A549 (cell line): Measurements from ENCODE around the gene CSRNP2. TPM values are rescaled to one million over a fixed set of nuclear protein-coding genes. Genes with fewer than 3 reads are reported as not detected.

ENCODE experiments used
- ATAC-seq, 2 experiments: fragments of 200-7000 bp in 1 of 2; fragments of >200 bp in 1 of 2; cut with Nextera tagmentation in 1 of 2; cut with Tn5 transposase in 1 of 2; 3 replicates each; pipeline versions ENCODE4 v1.8.0 to v1.9.1; 2018 to 2020; ENCODE audit warnings: mild to moderate bottlenecking in 1 of 2, moderate library complexity in 1 of 2
- CTCF ChIA-PET: fragments of 300-600 bp; sonication (Branson Sonifier 250); formaldehyde crosslinking; extraction: SDS; loops from one replicate; lab custom pipeline; 2021; ENCODE audit warnings: antibody characterized with exemption, inconsistent platforms; lab: Yijun Ruan, JAX
- POLR2A ChIA-PET: fragments of 350-600 bp; formaldehyde crosslinking; extraction: SDS; loops from one replicate; lab custom pipeline; 2021; ENCODE audit warnings: antibody characterized with exemption, inconsistent platforms; lab: Yijun Ruan, JAX
- DNase-seq, 2 experiments: peaks; one replicate each; pipeline versions ENCODE4 v3.0.0 to v3.0.0-alpha.2; 2011 to 2016; ENCODE audit warnings: low read depth in 1 of 2, low spot score in 1 of 2
- FAIRE-seq: peaks from 2 replicates; lab custom pipeline; 2011; peaks lifted over from hg19 to GRCh38; lab: Jason Lieb, UNC
- H3K27ac ChIP-seq, 2 experiments: fragments of >200 bp; sonication (Bioruptor Twin); formaldehyde crosslinking; 3 replicates each; pipeline ENCODE4 v1.5.1; 2016 to 2017
- H3K4me1 ChIP-seq: fragments of >200 bp; sonication (Bioruptor Twin); formaldehyde crosslinking; 3 replicates; pipeline ENCODE4 v1.6.1; 2016
- H3K4me2 ChIP-seq: fragments of >200 bp; sonication (Bioruptor Twin); formaldehyde crosslinking; 3 replicates; pipeline ENCODE4 v1.6.1; 2016
- H3K4me3 ChIP-seq: fragments of >200 bp; sonication (Bioruptor Twin); formaldehyde crosslinking; 3 replicates; pipeline ENCODE4 v1.5.1; 2016
- H3K9me3 ChIP-seq: fragments of >200 bp; sonication (Bioruptor Twin); formaldehyde crosslinking; 3 replicates; pipeline ENCODE4 v1.6.1; 2016
- BHLHE40 ChIP-seq: IDR thresholded peaks from 2 replicates; pipeline ENCODE4 v1.6.1; 2012; ENCODE audit warnings: low read depth, low read length, inconsistent platforms
- CBX2 ChIP-seq: fragments of 200-600 bp; sonication (generic); IDR thresholded peaks from 2 replicates; pipeline ENCODE4 v1.6.1; 2016; ENCODE audit warnings: low read depth, mild to moderate bottlenecking, borderline replicate concordance
- CEBPB ChIP-seq, 2 experiments: fragments of >200 bp in 1 of 2; sonication (Bioruptor Twin) in 1 of 2; formaldehyde crosslinking in 1 of 2; IDR thresholded peaks; 2 replicates each; pipeline ENCODE4 v1.6.1; 2012 to 2016
- CHD2 ChIP-seq: fragments of 150-350 bp; IDR thresholded peaks from 2 replicates; pipeline ENCODE4 v1.6.1; 2014; ENCODE audit warnings: low read length; ENCODE audit not compliant: partially characterized antibody
- ESRRA ChIP-seq: fragments of 150-350 bp; IDR thresholded peaks from 2 replicates; pipeline ENCODE4 v1.6.1; 2014; ENCODE audit warnings: mild to moderate bottlenecking, low read length, borderline replicate concordance
- FOXS1 ChIP-seq: fragments of 250-450 bp; sonication (Bioruptor Pico); IDR thresholded peaks from 2 replicates; pipeline ENCODE4 v1.5.0; 2020; ENCODE audit warnings: mild to moderate bottlenecking, moderate library complexity
- HEYL ChIP-seq: fragments of 250-450 bp; sonication (Bioruptor Pico); IDR thresholded peaks from 2 replicates; pipeline ENCODE4 v1.8.0; 2021; ENCODE audit warnings: mild to moderate bottlenecking, moderate library complexity
- HOXB5 ChIP-seq: fragments of 250-450 bp; sonication (Bioruptor Pico); IDR thresholded peaks from 2 replicates; pipeline ENCODE4 v1.5.0; 2020; ENCODE audit warnings: mild to moderate bottlenecking, moderate library complexity
- JUN ChIP-seq, 2 experiments: fragments of >200 bp; sonication (Bioruptor Twin); formaldehyde crosslinking; IDR thresholded peaks; 2 replicates in 1 of 2; 3 replicates in 1 of 2; pipeline ENCODE4 v1.6.1; 2016 to 2017
- JUNB ChIP-seq: fragments of >200 bp; sonication (Bioruptor Twin); formaldehyde crosslinking; IDR thresholded peaks from 2 replicates; pipeline ENCODE4 v1.6.1; 2016
- KDM1A ChIP-seq: fragments of 200-600 bp; sonication (generic); IDR thresholded peaks from 2 replicates; pipeline ENCODE4 v1.6.1; 2016; ENCODE audit warnings: low read depth, mild to moderate bottlenecking
- KDM5A ChIP-seq: fragments of 200-600 bp; sonication (generic); IDR thresholded peaks from 2 replicates; pipeline ENCODE4 v1.6.1; 2016; ENCODE audit warnings: antibody characterized with exemption, mild to moderate bottlenecking
- MAZ ChIP-seq: fragments of 150-350 bp; IDR thresholded peaks from 2 replicates; pipeline ENCODE4 v1.6.1; 2014; ENCODE audit warnings: antibody characterized with exemption, low read depth, low read length, borderline replicate concordance
- NFE2L2 ChIP-seq: fragments of 150-350 bp; conservative IDR thresholded peaks from 2 replicates; pipeline ENCODE4 v1.6.1; 2014; ENCODE audit warnings: low read length
- NR3C1 ChIP-seq: fragments of >200 bp; sonication (Bioruptor Twin); formaldehyde crosslinking; IDR thresholded peaks from 3 replicates; pipeline ENCODE4 v1.6.1; 2017
- POLR2A ChIP-seq: IDR thresholded peaks from 2 replicates; pipeline ENCODE4 v1.6.1; 2012; ENCODE audit warnings: mild to moderate bottlenecking, low read length
- RAD21 ChIP-seq, 2 experiments: fragments of >200 bp in 1 of 2; sonication (Bioruptor Twin) in 1 of 2; formaldehyde crosslinking in 1 of 2; IDR thresholded peaks in 1 of 2; conservative IDR thresholded peaks in 1 of 2; 2 replicates in 1 of 2; 3 replicates in 1 of 2; pipeline ENCODE4 v1.6.1; 2012 to 2018; ENCODE audit warnings: inconsistent platforms in 1 of 2
- RARB ChIP-seq: fragments of 250-450 bp; sonication (Bioruptor Pico); IDR thresholded peaks from 2 replicates; pipeline ENCODE4 v1.8.0; 2021; ENCODE audit warnings: mild to moderate bottlenecking, moderate library complexity
- RCOR1 ChIP-seq: fragments of 150-350 bp; IDR thresholded peaks from 2 replicates; pipeline ENCODE4 v1.6.1; 2014; ENCODE audit warnings: antibody characterized with exemption, low read length, low read depth
- RFX5 ChIP-seq: fragments of 450-650 bp; IDR thresholded peaks from 2 replicates; pipeline ENCODE4 v1.7.1; 2014; ENCODE audit warnings: antibody characterized with exemption, mild to moderate bottlenecking, moderate library complexity
- ZC3H11A ChIP-seq: fragments of 450-650 bp; IDR thresholded peaks from 2 replicates; pipeline ENCODE4 v1.6.1; 2014; ENCODE audit warnings: antibody characterized with exemption, mild to moderate bottlenecking
- ZFP36 ChIP-seq: fragments of 450-650 bp; IDR thresholded peaks from 2 replicates; pipeline ENCODE4 v1.6.1; 2014; ENCODE audit warnings: borderline replicate concordance; ENCODE audit not compliant: partially characterized antibody
- ZNF302 ChIP-seq: fragments of 250-450 bp; sonication (Bioruptor Pico); IDR thresholded peaks from 2 replicates; pipeline ENCODE4 v1.9.0; 2021; ENCODE audit warnings: inconsistent platforms, mild to moderate bottlenecking, moderate library complexity
- ZSCAN20 ChIP-seq: fragments of 250-450 bp; sonication (Bioruptor Pico); IDR thresholded peaks from 2 replicates; pipeline ENCODE4 v1.8.0; 2022; ENCODE audit warnings: mild to moderate bottlenecking, moderate library complexity
- WGBS: methylation state at CpG from one replicate; pipeline ENCODE4 v1.1.6; 2017; ENCODE audit errors: missing lambda C conversion rate; 5-methylcytosine and 5-hydroxymethylcytosine counted together
- polyA plus RNA-seq, 4 experiments: library from polyadenylated mRNA; depleted of rRNA in 3 of 4; stranded (reverse); fragments of >200 nt; fragmentation: RNase III in 1 of 4; extraction: RNeasy Plus Mini Kit Qiagen cat#74134 plus additional on column Dnase treatment in 1 of 4; gene quantifications; 2 replicates in 3 of 4; 3 replicates in 1 of 4; pipeline ENCODE4 v1.2.3, GENCODE V29; 2011 to 2017
- TF ChIP-seq, protein P1 (sequence below): IDR thresholded peaks from 2 replicates; pipeline ENCODE4 v1.6.1; 2012
- TF ChIP-seq, protein P2 (sequence below): fragments of 250-450 bp; sonication (Bioruptor Pico); IDR thresholded peaks from 2 replicates; pipeline ENCODE4 v1.5.0; 2021; ENCODE audit warnings: mild to moderate bottlenecking, moderate library complexity, borderline replicate concordance
- TF ChIP-seq, protein P3 (sequence below): fragments of 150-350 bp; IDR thresholded peaks from 2 replicates; pipeline ENCODE4 v1.6.1; 2014; ENCODE audit warnings: low read depth, mild to moderate bottlenecking, low read length
- TF ChIP-seq, protein P4 (sequence below): IDR thresholded peaks from 2 replicates; pipeline ENCODE4 v1.6.1; 2012
- TF ChIP-seq, protein P5 (sequence below): fragments of 450-650 bp; IDR thresholded peaks from 2 replicates; pipeline ENCODE4 v1.6.1; 2014; ENCODE audit warnings: antibody characterized with exemption

CSRNP2 gene
- polyA plus RNA-seq, 2 of the 4 experiments (the other 2 are of a cell fraction): 11.1 to 20.3 TPM

DNA sequence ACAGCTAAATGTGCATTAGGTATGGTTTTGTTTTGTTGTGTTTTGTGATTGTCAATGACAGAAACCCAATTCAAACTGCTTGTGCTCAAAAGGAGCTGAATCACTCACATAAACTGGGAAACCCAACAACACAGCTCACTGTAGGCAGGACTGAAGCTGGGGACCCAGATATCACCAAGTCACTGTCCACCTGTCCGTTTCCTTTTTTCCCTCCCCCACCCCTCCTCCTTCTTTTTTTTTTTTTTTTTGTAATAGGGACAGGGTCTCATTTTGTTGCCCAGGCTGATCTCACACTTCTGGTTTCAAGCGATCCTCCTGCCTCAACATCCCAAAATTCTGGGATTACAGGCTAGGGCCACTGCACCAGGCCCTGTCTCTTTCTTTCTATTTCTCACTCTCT is 50.3 kb downstream of the CSRNP2 start:
- Histone ChIP-seq H3K4me2 (no peak overlapping the region), H3K27ac (no peak overlapping the region), H3K4me3 (no peak overlapping the region), H3K9me3 (no peaks in the 10 kb centered on the region), H3K4me1 (peaks cover 13% of the 10 kb centered on the region)
- FAIRE-seq (no peak), ATAC-seq (no peak), DNase-seq (no peak)
- ChIA-PET POLR2A (no interaction called here), CTCF (interaction anchor here (0.8 to 1.2 kb wide), 3 partner anchors 12 to 226 kb away, joined by 3 read pairs; no protein-coding TSS in a partner anchor)
- WGBS: 81% methylated on average over 2 of the region's 2 CpGs
- TF ChIP-seq RARB (CRISPR knock-in tag) (no peak), CHD2 (no peak), HEYL (no peak), ESRRA (no peak), POLR2A (no peak), CBX2 (no peak), ZC3H11A (no peak), KDM1A (no peak), JUN (IDR thresholded peaks at IDR 0.05) (no peak)

DNA sequence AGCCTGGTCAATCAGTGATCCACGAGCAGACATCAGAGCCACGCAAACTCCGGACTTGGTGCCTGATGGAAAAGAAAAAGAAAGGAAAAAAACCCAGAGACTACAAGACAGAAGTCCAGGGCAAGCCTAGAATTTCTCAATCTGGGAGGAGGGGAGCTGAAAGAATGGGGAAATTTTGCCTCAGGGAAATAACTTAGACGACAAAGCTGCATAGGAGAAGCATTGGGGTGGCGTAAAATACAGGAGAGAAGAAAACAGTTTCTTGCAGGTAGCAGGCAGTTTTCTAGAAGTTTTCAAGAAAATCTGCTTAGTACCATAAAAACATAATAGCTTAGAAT is 54.6 kb downstream of the CSRNP2 start:
- no peak for DNase-seq
- WGBS: 24% methylated on average over 5 of the region's 5 CpGs
- no peak for FAIRE-seq
- H3K27ac ChIP-seq: peak overlapping the region in 1 of 2 experiments; percentile 31; a peak in 2 of 6 replicates
- peak overlapping the region; percentile 69 for H3K4me2 ChIP-seq
- TF ChIP-seq, protein P1, sequence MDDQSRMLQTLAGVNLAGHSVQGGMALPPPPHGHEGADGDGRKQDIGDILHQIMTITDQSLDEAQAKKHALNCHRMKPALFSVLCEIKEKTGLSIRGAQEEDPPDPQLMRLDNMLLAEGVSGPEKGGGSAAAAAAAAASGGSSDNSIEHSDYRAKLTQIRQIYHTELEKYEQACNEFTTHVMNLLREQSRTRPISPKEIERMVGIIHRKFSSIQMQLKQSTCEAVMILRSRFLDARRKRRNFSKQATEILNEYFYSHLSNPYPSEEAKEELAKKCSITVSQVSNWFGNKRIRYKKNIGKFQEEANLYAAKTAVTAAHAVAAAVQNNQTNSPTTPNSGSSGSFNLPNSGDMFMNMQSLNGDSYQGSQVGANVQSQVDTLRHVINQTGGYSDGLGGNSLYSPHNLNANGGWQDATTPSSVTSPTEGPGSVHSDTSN: no peak
- TF ChIP-seq POLR2A (no peak), JUNB (no peak), RAD21 (conservative IDR thresholded peaks at IDR 0.05 in 1 of 2, IDR thresholded peaks at IDR 0.05 in 1 of 2) (no peak), RFX5 (no peak), NFE2L2 (no peak)
- TF ChIP-seq, protein P2, sequence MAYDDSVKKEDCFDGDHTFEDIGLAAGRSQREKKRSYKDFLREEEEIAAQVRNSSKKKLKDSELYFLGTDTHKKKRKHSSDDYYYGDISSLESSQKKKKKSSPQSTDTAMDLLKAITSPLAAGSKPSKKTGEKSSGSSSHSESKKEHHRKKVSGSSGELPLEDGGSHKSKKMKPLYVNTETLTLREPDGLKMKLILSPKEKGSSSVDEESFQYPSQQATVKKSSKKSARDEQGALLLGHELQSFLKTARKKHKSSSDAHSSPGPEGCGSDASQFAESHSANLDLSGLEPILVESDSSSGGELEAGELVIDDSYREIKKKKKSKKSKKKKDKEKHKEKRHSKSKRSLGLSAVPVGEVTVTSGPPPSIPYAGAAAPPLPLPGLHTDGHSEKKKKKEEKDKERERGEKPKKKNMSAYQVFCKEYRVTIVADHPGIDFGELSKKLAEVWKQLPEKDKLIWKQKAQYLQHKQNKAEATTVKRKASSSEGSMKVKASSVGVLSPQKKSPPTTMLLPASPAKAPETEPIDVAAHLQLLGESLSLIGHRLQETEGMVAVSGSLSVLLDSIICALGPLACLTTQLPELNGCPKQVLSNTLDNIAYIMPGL (CRISPR knock-in tag): no peak
- peak overlapping the region; percentile 8; the same call in 1 of the 3 replicates for H3K4me3 ChIP-seq
- no peaks in the 10 kb centered on the region for H3K9me3 ChIP-seq
- ATAC-seq: no peak
- ChIA-PET CTCF (interaction anchor here (1.0 to 3.2 kb wide), 13 partner anchors 9 to 264 kb away, joined by 3 to 19 read pairs (median 4); partner anchors contain the start of gene ATF1), POLR2A (interaction anchor here (1.1 to 1.8 kb wide), 2 partner anchors 54 to 264 kb away, joined by 6 to 8 read pairs; partner anchors contain the start of gene CSRNP2)
- peaks cover 29% of the 10 kb centered on the region for H3K4me1 ChIP-seq

DNA sequence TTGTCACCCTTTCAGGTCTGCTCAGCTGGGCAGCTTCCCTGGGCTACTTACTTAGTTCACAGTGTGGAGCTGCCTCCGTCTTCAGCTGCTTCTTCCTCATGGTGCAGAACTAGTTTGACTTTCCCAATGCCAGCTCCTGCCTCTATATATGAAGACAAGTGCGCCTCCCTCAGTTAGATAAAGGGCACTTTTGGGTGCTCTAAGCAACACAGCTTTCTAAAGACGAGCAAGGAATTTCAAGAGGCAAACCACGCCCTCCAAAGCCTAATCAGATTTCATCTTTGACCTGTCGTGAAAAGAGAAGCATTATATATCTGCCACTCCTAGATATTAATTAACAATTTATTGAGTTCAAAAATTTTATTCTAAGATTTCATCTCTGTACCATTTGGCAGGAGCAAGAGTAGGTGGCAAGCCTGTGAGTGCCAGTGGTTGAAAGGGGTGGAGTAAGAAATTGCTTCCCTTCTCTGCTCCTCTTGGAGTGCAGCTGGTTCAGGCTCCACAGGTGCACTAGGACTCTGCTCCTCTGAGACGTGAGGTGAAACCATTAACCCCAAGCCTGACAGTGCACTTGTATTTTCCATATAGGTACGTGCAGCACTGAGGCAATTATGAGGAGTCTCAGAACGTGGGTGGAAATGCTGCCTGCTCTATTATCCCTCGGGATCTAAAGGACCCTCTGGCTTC is 55.1 kb downstream of the CSRNP2 start:
- Histone ChIP-seq H3K27ac (peak overlapping the region in 1 of 2 experiments; percentile 31; a peak in 2 of 6 replicates), H3K4me2 (peak overlapping the region; percentile 69), H3K4me3 (peak overlapping the region; percentile 8; the same call in 1 of the 3 replicates), H3K4me1 (peaks cover 29% of the 10 kb centered on the region), H3K9me3 (no peaks in the 10 kb centered on the region)
- CTCF ChIA-PET: interaction anchor here (0.6 to 3.2 kb wide), 17 partner anchors 9 to 563 kb away, joined by 3 to 19 read pairs (median 4); partner anchors contain the start of gene ATF1
- POLR2A ChIA-PET: interaction anchor here (1.0 to 1.8 kb wide), 3 partner anchors 55 to 263 kb away, joined by 6 to 8 read pairs (median 6); partner anchors contain the start of gene CSRNP2
- DNase-seq (peak; percentile 36 to 85), FAIRE-seq (no peak), ATAC-seq (peak; percentile 42 to 50)
- 18% methylated on average over 9 of the region's 9 CpGs for WGBS
- TF ChIP-seq CEBPB (IDR thresholded peaks at IDR 0.05) (0 out of 4 replicates have a peak, but pooled peaks of 1 of the 2 experiments have one; percentile 9), ZC3H11A (no peak), FOXS1 (no peak), ZSCAN20 (CRISPR knock-in tag) (no peak), NFE2L2 (no peak), RAD21 (conservative IDR thresholded peaks at IDR 0.05 in 1 of 2, IDR thresholded peaks at IDR 0.05 in 1 of 2) (peak; percentile 61 to 79), ZFP36 (no peak), RFX5 (no peak), RARB (CRISPR knock-in tag) (no peak), MAZ (no peak), BHLHE40 (no peak), RCOR1 (no peak), KDM5A (no peak), ESRRA (no peak), ZNF302 (CRISPR knock-in tag) (no peak), NR3C1 (no peak), POLR2A (no peak), HOXB5 (CRISPR knock-in tag) (no peak)
- TF ChIP-seq, protein P3, sequence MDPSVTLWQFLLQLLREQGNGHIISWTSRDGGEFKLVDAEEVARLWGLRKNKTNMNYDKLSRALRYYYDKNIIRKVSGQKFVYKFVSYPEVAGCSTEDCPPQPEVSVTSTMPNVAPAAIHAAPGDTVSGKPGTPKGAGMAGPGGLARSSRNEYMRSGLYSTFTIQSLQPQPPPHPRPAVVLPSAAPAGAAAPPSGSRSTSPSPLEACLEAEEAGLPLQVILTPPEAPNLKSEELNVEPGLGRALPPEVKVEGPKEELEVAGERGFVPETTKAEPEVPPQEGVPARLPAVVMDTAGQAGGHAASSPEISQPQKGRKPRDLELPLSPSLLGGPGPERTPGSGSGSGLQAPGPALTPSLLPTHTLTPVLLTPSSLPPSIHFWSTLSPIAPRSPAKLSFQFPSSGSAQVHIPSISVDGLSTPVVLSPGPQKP: no peak
- TF ChIP-seq, protein P4, sequence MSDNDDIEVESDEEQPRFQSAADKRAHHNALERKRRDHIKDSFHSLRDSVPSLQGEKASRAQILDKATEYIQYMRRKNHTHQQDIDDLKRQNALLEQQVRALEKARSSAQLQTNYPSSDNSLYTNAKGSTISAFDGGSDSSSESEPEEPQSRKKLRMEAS: peak; percentile 28; the same call in 1 of the 2 replicates
- TF ChIP-seq, protein P5, sequence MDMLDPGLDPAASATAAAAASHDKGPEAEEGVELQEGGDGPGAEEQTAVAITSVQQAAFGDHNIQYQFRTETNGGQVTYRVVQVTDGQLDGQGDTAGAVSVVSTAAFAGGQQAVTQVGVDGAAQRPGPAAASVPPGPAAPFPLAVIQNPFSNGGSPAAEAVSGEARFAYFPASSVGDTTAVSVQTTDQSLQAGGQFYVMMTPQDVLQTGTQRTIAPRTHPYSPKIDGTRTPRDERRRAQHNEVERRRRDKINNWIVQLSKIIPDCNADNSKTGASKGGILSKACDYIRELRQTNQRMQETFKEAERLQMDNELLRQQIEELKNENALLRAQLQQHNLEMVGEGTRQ: no peak
